ENCODE data around the gene DUSP7.

The DUSP7 gene

DNA sequence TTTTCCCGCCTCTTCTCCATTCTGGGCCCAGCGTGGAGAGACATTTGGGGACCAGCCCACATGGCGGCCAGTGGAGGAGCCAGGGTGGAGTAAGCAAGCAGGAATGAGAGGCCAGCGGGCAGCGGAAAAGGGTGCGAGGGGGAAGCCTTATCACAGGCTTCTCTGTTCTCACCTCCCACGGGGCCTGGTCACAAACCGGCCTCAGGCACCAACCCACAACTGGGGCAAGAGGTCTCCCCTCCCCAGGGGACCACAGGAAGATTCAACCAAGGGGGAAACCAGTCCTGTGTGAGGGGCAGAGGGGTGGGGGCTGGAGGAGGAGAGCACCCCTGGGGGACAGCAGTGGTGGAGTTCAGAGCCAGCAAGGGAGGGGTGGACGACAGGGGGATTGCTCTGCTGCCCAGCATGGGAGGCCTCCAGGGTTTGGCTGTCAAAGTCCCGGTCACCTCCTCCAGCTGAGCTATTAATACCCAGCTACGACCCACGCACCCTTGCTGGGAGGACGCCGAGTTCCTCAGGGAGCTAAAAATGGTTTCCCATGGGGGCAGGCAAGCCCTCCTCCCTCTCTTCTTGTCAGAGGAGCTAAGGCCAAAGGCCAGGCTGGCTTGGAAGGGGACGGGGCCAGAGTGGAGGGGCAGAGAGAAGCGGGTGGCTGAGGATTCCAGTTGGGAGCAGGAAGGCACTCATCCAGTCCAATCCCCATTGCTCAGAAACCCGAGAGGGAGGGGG is 36.9 kb downstream of the DUSP7 start:
- Histone ChIP-seq H2AFZ (ENCODE audit: low read depth) (no peak overlapping the region), H3K4me3 (IDR thresholded peaks at IDR 0.05; ENCODE audit: insufficient read depth, low read depth, low read length) (no peak overlapping the region), H3K4me1 (ENCODE audit: low read depth, poor library complexity, severe bottlenecking) (no peaks in the 10 kb centered on the region), H3K79me2 (ENCODE audit: insufficient read depth, low read depth) (no peaks in the 10 kb centered on the region), H3K27ac (no peak overlapping the region), H3K4me2 (no peak overlapping the region), H3K27me3 (ENCODE audit: insufficient read depth, low read depth) (no peaks in the 10 kb centered on the region), H3K36me3 (ENCODE audit: insufficient read depth) (no peaks in the 10 kb centered on the region), H4K20me1 (ENCODE audit: insufficient read depth) (no peaks in the 10 kb centered on the region), H3K9ac (no peak overlapping the region)
- TF ChIP-seq, protein P1, sequence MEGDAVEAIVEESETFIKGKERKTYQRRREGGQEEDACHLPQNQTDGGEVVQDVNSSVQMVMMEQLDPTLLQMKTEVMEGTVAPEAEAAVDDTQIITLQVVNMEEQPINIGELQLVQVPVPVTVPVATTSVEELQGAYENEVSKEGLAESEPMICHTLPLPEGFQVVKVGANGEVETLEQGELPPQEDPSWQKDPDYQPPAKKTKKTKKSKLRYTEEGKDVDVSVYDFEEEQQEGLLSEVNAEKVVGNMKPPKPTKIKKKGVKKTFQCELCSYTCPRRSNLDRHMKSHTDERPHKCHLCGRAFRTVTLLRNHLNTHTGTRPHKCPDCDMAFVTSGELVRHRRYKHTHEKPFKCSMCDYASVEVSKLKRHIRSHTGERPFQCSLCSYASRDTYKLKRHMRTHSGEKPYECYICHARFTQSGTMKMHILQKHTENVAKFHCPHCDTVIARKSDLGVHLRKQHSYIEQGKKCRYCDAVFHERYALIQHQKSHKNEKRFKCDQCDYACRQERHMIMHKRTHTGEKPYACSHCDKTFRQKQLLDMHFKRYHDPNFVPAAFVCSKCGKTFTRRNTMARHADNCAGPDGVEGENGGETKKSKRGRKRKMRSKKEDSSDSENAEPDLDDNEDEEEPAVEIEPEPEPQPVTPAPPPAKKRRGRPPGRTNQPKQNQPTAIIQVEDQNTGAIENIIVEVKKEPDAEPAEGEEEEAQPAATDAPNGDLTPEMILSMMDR (conservative IDR thresholded peaks at IDR 0.05; ENCODE audit: low read depth, low read length) = no peak

DNA sequence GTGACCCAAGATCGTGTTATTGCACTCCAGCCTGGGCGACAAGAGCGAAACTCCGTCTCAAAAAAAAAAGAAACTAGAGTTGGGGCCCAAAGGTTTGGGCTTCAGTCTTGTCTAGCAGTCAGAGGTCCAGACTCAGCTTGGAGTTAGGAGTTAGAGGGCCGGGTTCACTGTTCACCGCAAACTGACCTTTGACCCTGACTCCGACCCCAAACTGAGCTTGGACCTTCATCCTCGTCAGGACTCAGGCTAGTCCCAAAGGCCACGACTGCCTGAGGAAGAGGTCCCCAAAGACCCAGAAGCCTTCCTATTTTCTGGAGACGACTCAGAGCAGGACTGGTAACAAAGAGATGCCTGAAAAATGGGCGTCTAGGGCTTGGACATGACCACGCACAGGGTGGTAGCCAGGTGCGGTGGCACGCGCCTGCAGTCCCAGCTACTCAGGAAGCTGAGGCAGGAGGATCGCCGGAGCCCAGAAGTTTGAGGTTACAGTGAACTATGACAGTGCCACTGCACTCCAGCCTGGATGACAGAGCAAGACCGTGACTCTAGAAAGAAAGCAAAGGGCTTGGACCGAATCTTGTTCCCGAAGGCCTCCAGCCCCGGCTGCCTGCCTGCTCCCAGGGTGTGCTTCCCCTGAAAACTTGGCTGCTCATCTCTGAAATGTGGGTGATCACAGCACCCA is 37.9 kb downstream of the DUSP7 start:
- TF ChIP-seq, protein P1 (conservative IDR thresholded peaks at IDR 0.05; ENCODE audit: low read depth, low read length) = no peak

DNA sequence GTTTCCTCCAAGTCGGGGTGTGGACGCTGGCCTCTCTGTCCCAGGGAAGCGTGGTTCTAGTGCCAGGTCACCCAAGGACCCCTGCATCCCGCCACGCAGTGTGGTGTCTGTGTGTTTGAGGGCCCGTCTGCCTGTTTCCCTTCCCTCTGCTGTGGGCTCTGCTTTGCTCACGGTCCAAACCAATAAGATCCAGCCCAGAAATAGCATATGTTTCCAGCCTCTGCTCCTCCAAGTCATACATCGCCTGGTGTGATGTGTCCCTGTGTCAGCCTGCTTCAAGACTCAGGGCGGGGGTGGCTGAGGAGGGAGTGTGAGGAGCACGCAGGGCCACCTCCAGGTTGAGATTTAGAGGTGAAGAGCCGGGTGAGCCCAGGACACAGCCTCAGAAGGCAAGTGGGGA is 38.8 kb downstream of the DUSP7 start:
- H2AFZ ChIP-seq (ENCODE audit: low read depth) = no peak overlapping the region
- no peaks in the 10 kb centered on the region for H4K20me1 ChIP-seq (ENCODE audit: insufficient read depth)
- no peak overlapping the region for H3K4me3 ChIP-seq (IDR thresholded peaks at IDR 0.05; ENCODE audit: insufficient read depth, low read depth, low read length)
- no peak overlapping the region for H3K27ac ChIP-seq
- no peak overlapping the region for H3K4me2 ChIP-seq
- H3K27me3 ChIP-seq (ENCODE audit: insufficient read depth, low read depth) = no peaks in the 10 kb centered on the region
- no peaks in the 10 kb centered on the region for H3K36me3 ChIP-seq (ENCODE audit: insufficient read depth)
- H3K9ac ChIP-seq = no peak overlapping the region
- TF ChIP-seq, protein P1 (conservative IDR thresholded peaks at IDR 0.05; ENCODE audit: low read depth, low read length) = no peak
- no peaks in the 10 kb centered on the region for H3K4me1 ChIP-seq (ENCODE audit: low read depth, poor library complexity, severe bottlenecking)
- no peaks in the 10 kb centered on the region for H3K79me2 ChIP-seq (ENCODE audit: insufficient read depth, low read depth)

More for the DNA sequence above, 37.9 kb downstream of the DUSP7 start:
- H3K36me3 ChIP-seq (ENCODE audit: insufficient read depth) = no peaks in the 10 kb centered on the region
- no peaks in the 10 kb centered on the region for H3K4me1 ChIP-seq (ENCODE audit: low read depth, poor library complexity, severe bottlenecking)
- no peaks in the 10 kb centered on the region for H4K20me1 ChIP-seq (ENCODE audit: insufficient read depth)
- no peaks in the 10 kb centered on the region for H3K79me2 ChIP-seq (ENCODE audit: insufficient read depth, low read depth)
- no peak overlapping the region for H2AFZ ChIP-seq (ENCODE audit: low read depth)
- H3K4me3 ChIP-seq (IDR thresholded peaks at IDR 0.05; ENCODE audit: insufficient read depth, low read depth, low read length) = no peak overlapping the region
- H3K27me3 ChIP-seq (ENCODE audit: insufficient read depth, low read depth) = no peaks in the 10 kb centered on the region
- H3K27ac ChIP-seq = no peak overlapping the region
- no peak overlapping the region for H3K4me2 ChIP-seq
- H3K9ac ChIP-seq = no peak overlapping the region

DNA sequence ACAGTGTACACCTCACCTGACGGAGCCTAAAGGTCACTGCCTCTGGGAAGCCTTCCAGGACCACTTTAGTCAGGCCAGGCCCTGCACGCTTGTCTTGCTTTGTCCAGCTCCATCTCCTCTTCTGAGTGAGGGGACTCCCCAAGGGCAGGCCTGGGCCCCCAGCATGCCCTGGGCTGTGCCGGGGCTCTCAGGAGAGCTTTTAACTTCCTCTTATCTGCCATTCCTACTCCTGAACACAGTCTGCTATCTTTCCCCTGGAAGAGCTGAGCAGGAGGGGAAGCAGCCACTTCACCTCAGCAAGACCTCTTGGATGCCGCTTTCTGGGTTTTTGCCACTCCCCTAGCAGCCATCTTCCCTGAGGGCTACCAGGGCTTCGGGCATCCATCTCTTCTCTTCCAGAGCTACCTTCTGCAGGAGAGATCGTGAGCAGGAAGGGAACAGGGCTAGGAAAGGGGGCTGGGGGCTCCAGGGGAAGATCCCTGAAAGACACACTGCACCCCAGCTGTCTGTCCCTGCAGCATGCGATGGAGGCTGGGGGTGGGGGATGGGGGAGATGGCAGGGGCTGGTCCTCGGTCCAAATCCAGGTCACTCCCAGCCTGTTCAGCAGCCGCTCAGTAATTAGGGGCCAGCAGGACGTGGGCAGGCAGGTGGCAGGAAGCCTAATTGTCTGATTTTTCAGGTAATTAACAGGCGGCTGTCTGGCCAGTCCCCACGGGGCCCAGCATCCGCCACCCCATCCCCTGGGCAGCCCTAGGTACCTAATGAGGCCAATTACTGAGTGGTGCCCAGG is 40.7 kb downstream of the DUSP7 start:
- H3K27me3 ChIP-seq (ENCODE audit: insufficient read depth, low read depth) = no peaks in the 10 kb centered on the region
- no peak overlapping the region for H3K9ac ChIP-seq
- H3K4me3 ChIP-seq (IDR thresholded peaks at IDR 0.05; ENCODE audit: insufficient read depth, low read depth, low read length) = no peak overlapping the region
- H4K20me1 ChIP-seq (ENCODE audit: insufficient read depth) = no peaks in the 10 kb centered on the region
- TF ChIP-seq, protein P1 (conservative IDR thresholded peaks at IDR 0.05; ENCODE audit: low read depth, low read length) = no peak
- no peak overlapping the region for H2AFZ ChIP-seq (ENCODE audit: low read depth)
- no peak overlapping the region for H3K27ac ChIP-seq
- no peak overlapping the region for H3K4me2 ChIP-seq
- no peaks in the 10 kb centered on the region for H3K36me3 ChIP-seq (ENCODE audit: insufficient read depth)
- H3K79me2 ChIP-seq (ENCODE audit: insufficient read depth, low read depth) = no peaks in the 10 kb centered on the region
- H3K4me1 ChIP-seq (ENCODE audit: low read depth, poor library complexity, severe bottlenecking) = no peaks in the 10 kb centered on the region
